IMR-90 (cell line): ENCODE measurements around the gene ITGB1. TPM values are rescaled to one million over a fixed set of nuclear protein-coding genes. Genes with fewer than 3 reads are reported as not detected.

ENCODE experiments used
- ATAC-seq: fragments of 200-7000 bp; cut with Tn5 transposase; 2 replicates; pipeline ENCODE4 v1.9.1; 2020; ENCODE audit warnings: low read depth, mild to moderate bottlenecking, moderate library complexity
- BruUV-seq: library from RNA; stranded (reverse); fragments of 400-500 nt; replicated peaks from 2 replicates; lab custom pipeline; 2021; lab: Mats Ljungman, UMichigan
- CTCF ChIA-PET: fragments of 300-600 bp; formaldehyde crosslinking; extraction: SDS; loops from one replicate; lab custom pipeline; 2021; ENCODE audit warnings: antibody characterized with exemption; lab: Yijun Ruan, JAX
- POLR2A ChIA-PET: fragments of 300-600 bp; sonication (Branson Sonifier 250); formaldehyde crosslinking; loops from one replicate; lab custom pipeline; 2022; ENCODE audit warnings: antibody characterized with exemption; ENCODE audit not compliant: unreplicated experiment; lab: Charles Lee
- DNase-seq: peaks from one replicate; pipeline ENCODE4 v3.0.0; 2013
- H2AFZ ChIP-seq: replicated peaks from 2 replicates; pipeline ENCODE3; 2013; ENCODE audit warnings: low read length, mild to moderate bottlenecking; ENCODE audit not compliant: poor library complexity
- H2AK5ac ChIP-seq: 2 replicates; pipeline ENCODE4 v1.6.1; 2013; ENCODE audit warnings: low read depth, low read length, inconsistent platforms
- H2AK9ac ChIP-seq: replicated peaks from 2 replicates; pipeline ENCODE3; 2013; ENCODE audit warnings: mild to moderate bottlenecking, low read depth, low read length, moderate library complexity; ENCODE audit not compliant: poor library complexity
- H2BK120ac ChIP-seq: 2 replicates; pipeline ENCODE4 v1.6.1; 2013; ENCODE audit warnings: low read depth, low read length, inconsistent platforms
- H2BK15ac ChIP-seq: 3 replicates; pipeline ENCODE4 v1.6.1; 2013; ENCODE audit warnings: low read depth, low read length, inconsistent platforms
- H2BK20ac ChIP-seq: 2 replicates; pipeline ENCODE4 v1.6.1; 2013; ENCODE audit warnings: low read depth, mild to moderate bottlenecking, inconsistent platforms, low read length, moderate library complexity
- H2BK5ac ChIP-seq: 2 replicates; pipeline ENCODE4 v1.6.1; 2013; ENCODE audit warnings: mild to moderate bottlenecking, low read depth, low read length, inconsistent platforms; ENCODE audit not compliant: poor library complexity, severe bottlenecking
- H3K14ac ChIP-seq: replicated peaks from 2 replicates; pipeline ENCODE4 v1.6.1; 2013; ENCODE audit warnings: low read depth, low read length, inconsistent platforms
- H3K18ac ChIP-seq: 2 replicates; pipeline ENCODE4 v1.6.1; 2013; ENCODE audit warnings: low read depth, low read length, control low read depth
- H3K23ac ChIP-seq: 2 replicates; pipeline ENCODE4 v1.6.1; 2013; ENCODE audit warnings: low read depth, low read length, inconsistent platforms
- H3K27ac ChIP-seq: 2 replicates; pipeline ENCODE4 v1.5.1; 2013; ENCODE audit warnings: mild to moderate bottlenecking, control low read depth, low read length; ENCODE audit not compliant: insufficient read depth
- H3K27me3 ChIP-seq: 2 replicates; pipeline ENCODE4 v1.6.1; 2013; ENCODE audit warnings: low read length; ENCODE audit not compliant: control insufficient read depth, insufficient read depth
- H3K36me3 ChIP-seq: 2 replicates; pipeline ENCODE4 v1.6.1; 2013; ENCODE audit warnings: low read length, mixed read lengths; ENCODE audit not compliant: control insufficient read depth, insufficient read depth
- H3K4ac ChIP-seq: 2 replicates; pipeline ENCODE4 v1.6.1; 2013; ENCODE audit warnings: low read depth, low read length, inconsistent platforms
- H3K4me1 ChIP-seq: 2 replicates; pipeline ENCODE4 v1.6.1; 2013; ENCODE audit warnings: low read length, mixed read lengths; ENCODE audit not compliant: control insufficient read depth, insufficient read depth
- H3K4me2 ChIP-seq: 2 replicates; pipeline ENCODE4 v1.6.1; 2013; ENCODE audit warnings: low read depth, mild to moderate bottlenecking, control low read depth, low read length, moderate library complexity
- H3K4me3 ChIP-seq: 2 replicates; pipeline ENCODE4 v1.5.1; 2013; ENCODE audit warnings: low read depth, mild to moderate bottlenecking, control low read depth, low read length, moderate library complexity; ENCODE audit not compliant: insufficient read depth
- H3K56ac ChIP-seq: 2 replicates; pipeline ENCODE4 v1.6.1; 2013; ENCODE audit warnings: low read length, inconsistent platforms; ENCODE audit not compliant: insufficient read depth; ENCODE audit errors: extremely low read depth
- H3K79me1 ChIP-seq, 2 experiments: 2 replicates each; pipeline ENCODE4 v1.6.1; 2013; ENCODE audit warnings: low read length in 2 of 2, inconsistent platforms in 1 of 2, low read depth in 1 of 2
- H3K9ac ChIP-seq: 2 replicates; pipeline ENCODE4 v1.6.1; 2013; ENCODE audit warnings: low read depth, low read length, control low read depth
- H3K9me1 ChIP-seq: 2 replicates; pipeline ENCODE4 v1.6.1; 2013; ENCODE audit warnings: low read length, inconsistent platforms; ENCODE audit not compliant: insufficient read depth
- H3K9me3 ChIP-seq: 2 replicates; pipeline ENCODE4 v1.6.1; 2013; ENCODE audit warnings: low read length; ENCODE audit not compliant: control insufficient read depth, insufficient read depth
- H4K20me1 ChIP-seq: 2 replicates; pipeline ENCODE4 v1.6.1; 2013; ENCODE audit warnings: low read length, inconsistent platforms; ENCODE audit not compliant: insufficient read depth
- H4K5ac ChIP-seq: 2 replicates; pipeline ENCODE4 v1.6.1; 2013; ENCODE audit warnings: mild to moderate bottlenecking, low read depth, low read length, control low read depth
- H4K8ac ChIP-seq, 2 experiments: 2 replicates each; pipeline ENCODE4 v1.6.1; 2013; ENCODE audit warnings: low read depth in 2 of 2, low read length in 2 of 2, control low read depth in 1 of 2, inconsistent platforms in 1 of 2
- H4K91ac ChIP-seq: 2 replicates; pipeline ENCODE4 v1.6.1; 2013; ENCODE audit warnings: low read depth, low read length, inconsistent platforms; ENCODE audit not compliant: insufficient read depth
- BHLHE40 ChIP-seq: fragments of 150-350 bp; IDR thresholded peaks from 2 replicates; pipeline ENCODE4 v1.6.1; 2016; ENCODE audit warnings: mild to moderate bottlenecking, low read depth, low read length
- FOS ChIP-seq: fragments of 150-350 bp; IDR thresholded peaks from 2 replicates; pipeline ENCODE4 v1.6.1; 2016; ENCODE audit warnings: low read depth, low read length
- MAFK ChIP-seq: IDR thresholded peaks from 2 replicates; pipeline ENCODE4 v1.6.1; 2012; ENCODE audit warnings: low read depth, low read length, improper control_type of control experiment
- MAZ ChIP-seq: IDR thresholded peaks from 2 replicates; pipeline ENCODE4 v1.6.1; 2012; ENCODE audit warnings: low read depth, mild to moderate bottlenecking, low read length, improper control_type of control experiment, moderate library complexity, borderline replicate concordance
- MXI1 ChIP-seq: IDR thresholded peaks from 2 replicates; pipeline ENCODE4 v1.6.1; 2012; ENCODE audit warnings: low read depth, mild to moderate bottlenecking, low read length, moderate library complexity, borderline replicate concordance
- NFE2L2 ChIP-seq: fragments of 150-350 bp; IDR thresholded peaks from 2 replicates; pipeline ENCODE4 v1.6.1; 2016; ENCODE audit warnings: low read depth, mild to moderate bottlenecking, low read length
- POLR2A ChIP-seq: IDR thresholded peaks from 2 replicates; pipeline ENCODE4 v1.6.1; 2012; ENCODE audit warnings: mild to moderate bottlenecking, low read depth, low read length
- RFX5 ChIP-seq: IDR thresholded peaks from 2 replicates; pipeline ENCODE4 v1.8.0; 2012; ENCODE audit warnings: low read depth, mild to moderate bottlenecking, low read length, moderate library complexity
- SMC3 ChIP-seq: fragments of 150-350 bp; IDR thresholded peaks from 2 replicates; pipeline ENCODE4 v1.6.1; 2016; ENCODE audit warnings: low read depth, mild to moderate bottlenecking, antibody characterized with exemption, low read length, moderate library complexity
- WGBS, 2 experiments: methylation state at CpG; one replicate each; pipeline versions ENCODE4 v1.1.5 to v1.1.7; 2013; ENCODE audit warnings: missing lambda C conversion rate in 2 of 2; ENCODE audit not compliant: insufficient read length in 1 of 2; ENCODE audit errors: extremely low coverage in 2 of 2; 5-methylcytosine and 5-hydroxymethylcytosine counted together
- dilution Hi-C: fragments of 300-500 bp; cut with HindIII; formaldehyde crosslinking; loops from one replicate; pipeline ENCODE4 v1.14.3; 2018; ENCODE audit warnings: low sequenced_read_pairs; ENCODE audit not compliant: unreplicated experiment
- in situ Hi-C: fragments of 300-500 bp; cut with MboI; formaldehyde crosslinking; loops from 3 replicates; pipeline ENCODE4 v1.14.3; 2019; ENCODE audit warnings: low sequenced_read_pairs, inconsistent platforms, mixed read lengths
- intact Hi-C: fragments of 100-400 bp; cut with micrococcal nuclease; formaldehyde crosslinking; loops from 2 replicates; pipeline ENCODE4 v1.10.0; 2022
- polyA plus RNA-seq, 3 experiments: library from polyadenylated mRNA; depleted of rRNA; stranded (reverse); fragments of >200 nt; gene quantifications; 2 replicates each; pipeline ENCODE4 v1.2.3, GENCODE V29; 2012; ENCODE audit warnings: low replicate concordance in 1 of 3
- total RNA-seq: library from RNA; depleted of rRNA; stranded (reverse); fragments of >200 nt; gene quantifications from 2 replicates; pipeline ENCODE4 v1.2.3, GENCODE V29; 2012

ITGB1 gene
- total and polyA plus RNA-seq, 2 of the 4 experiments (the other 2 are of a cell fraction): 1,331 to 2,066 TPM

DNA sequence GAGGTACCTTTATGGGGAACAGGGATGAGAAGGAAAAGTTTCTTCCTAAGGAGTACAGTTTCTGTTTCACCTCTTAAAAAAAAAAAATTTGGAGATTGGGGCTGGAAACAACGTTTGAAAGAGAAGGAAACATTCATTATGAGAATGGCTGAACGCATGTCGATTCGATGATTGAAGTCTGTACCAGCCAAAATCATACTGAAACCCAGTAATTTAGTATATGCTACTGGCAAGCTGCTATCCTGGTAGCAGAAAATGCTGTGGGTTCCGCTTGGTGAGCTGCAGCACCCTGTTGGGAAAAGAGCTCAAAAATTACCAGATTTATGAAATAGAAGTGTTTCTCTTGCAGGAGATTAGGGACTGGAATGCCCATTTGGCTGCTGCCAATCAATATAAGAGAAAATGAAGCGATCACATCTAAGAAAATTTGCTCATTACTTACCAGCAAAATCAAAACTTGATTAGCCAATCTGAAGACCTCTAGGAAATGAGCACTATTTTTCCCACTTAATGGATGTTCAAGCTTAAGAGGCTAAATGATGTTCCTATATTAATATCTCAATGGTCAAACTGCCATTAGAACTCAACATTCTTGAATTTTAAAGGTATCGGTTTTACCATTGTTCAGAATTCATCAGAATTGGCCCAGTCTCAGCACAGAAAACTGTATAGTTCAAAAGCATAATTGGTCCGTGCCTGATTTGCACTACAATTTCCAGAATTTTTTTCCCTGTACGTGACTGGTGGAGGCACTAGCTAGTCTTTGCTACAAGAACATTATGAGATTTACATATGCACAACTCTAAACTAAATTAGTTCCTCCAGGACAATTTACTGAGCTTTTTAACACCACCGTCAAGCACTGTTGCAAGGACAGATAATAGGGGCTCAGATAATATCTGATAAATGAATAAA lies 1.2 kb upstream of the ITGB1 start:
- Histone ChIP-seq H2AK9ac (peak overlapping the region; percentile 100), H4K91ac (peak overlapping the region; percentile 100), H3K23ac (peak overlapping the region; percentile 100), H4K8ac (peak overlapping the region; percentile 99 to 100), H3K14ac (peak overlapping the region; percentile 100), H4K5ac (peak overlapping the region; percentile 83), H3K18ac (peak overlapping the region; percentile 87), H3K36me3 (peaks cover 2% of the 10 kb centered on the region; the same call in 1 of the 2 replicates), H3K56ac (peak overlapping the region; percentile 100), H3K4ac (peak overlapping the region; percentile 100), H2BK15ac (peak overlapping the region; percentile 99), H3K79me1 (peaks cover 4 to 27% of the 10 kb centered on the region in 2 experiments; a peak in 2 of 4 replicates), H2BK5ac (peak overlapping the region; percentile 95), H3K4me1 (peaks cover 9% of the 10 kb centered on the region), H2AK5ac (peak overlapping the region; percentile 100), H4K20me1 (peaks cover 33% of the 10 kb centered on the region), H3K27me3 (no peaks in the 10 kb centered on the region), H2BK120ac (peak overlapping the region; percentile 99), H3K9me3 (no peaks in the 10 kb centered on the region), H2BK20ac (peak overlapping the region; percentile 97), H3K27ac (peak overlapping the region; percentile 92), H3K4me3 (peak overlapping the region; percentile 81), H3K4me2 (peak overlapping the region; percentile 95), H3K9ac (peak overlapping the region; percentile 100), H2AFZ (peak overlapping the region; percentile 76), H3K9me1 (peaks cover 4% of the 10 kb centered on the region)
- ATAC-seq (no peak), DNase-seq (no peak)
- dilution Hi-C loops: no loop called here
- BruUV-seq: TSS peak; percentile 79
- in situ Hi-C loops: no loop called here
- CTCF ChIA-PET: no interaction called here
- whole genome bisulfite sequencing, 2 experiments: 31% methylated on average over 2 of the region's 10 CpGs; no CpG with 5 or more reads in 1 of the 2 experiments
- POLR2A ChIA-PET: interaction anchor here (0.8 to 1.1 kb wide), 2 partner anchors 21 to 25 kb away, joined by 3 to 4 read pairs; no protein-coding TSS in a partner anchor
- intact Hi-C loops: loop anchor here (1.0 kb wide), 1 partner anchor 21 kb away; no protein-coding TSS in a partner anchor
- no peak for TF ChIP-seq MXI1
- TF ChIP-seq FOS: no peak
- no peak for TF ChIP-seq RFX5
- no peak for TF ChIP-seq SMC3
- no peak; the same call in 1 of the 2 replicates for TF ChIP-seq POLR2A
- TF ChIP-seq MAZ: no peak
- TF ChIP-seq BHLHE40: no peak
- TF ChIP-seq MAFK: no peak
- TF ChIP-seq NFE2L2: no peak
